Right atrium auricular region (tissue), 2 donors: Measurements from ENCODE around the gene CHN1. TPM values are rescaled to one million over a fixed set of nuclear protein-coding genes. Genes with fewer than 3 reads are reported as not detected.

Experiments used
- DNase-seq: peaks from one replicate; pipeline ENCODE4 v3.0.0-alpha.2; 2019; ENCODE audit warnings: low spot score
- H3K27ac ChIP-seq, 2 donors: fragments of 200-600 bp; sonication (generic); 1 replicate in 1 of 2; 2 replicates in 1 of 2; pipeline ENCODE4 v1.5.1; 2016 to 2019
- H3K27me3 ChIP-seq, 2 donors: fragments of 200-600 bp; sonication (generic); one replicate each; pipeline versions ENCODE4 v1.5.1 to v1.6.0; 2017 to 2019
- H3K36me3 ChIP-seq: fragments of 200-600 bp; sonication (generic); one replicate; pipeline ENCODE4 v1.5.1; 2016
- H3K4me1 ChIP-seq, 2 donors: fragments of 200-600 bp; sonication (generic); one replicate each; pipeline versions ENCODE4 v1.5.1 to v1.6.0; 2017 to 2019
- H3K4me3 ChIP-seq, 2 donors: fragments of 200-600 bp; sonication (generic); 1 replicate in 1 of 2; 2 replicates in 1 of 2; pipeline ENCODE4 v1.5.1; 2017 to 2019; ENCODE audit warnings: mild to moderate bottlenecking in 1 of 2, moderate library complexity in 1 of 2
- H3K9me3 ChIP-seq, 2 donors: fragments of 200-600 bp; sonication (generic); one replicate each; pipeline ENCODE4 v1.5.1; 2019
- CTCF ChIP-seq, 2 donors: fragments of 200-600 bp; sonication (generic); IDR thresholded peaks; one replicate each; pipeline ENCODE4 v1.5.1; 2019; ENCODE audit warnings: antibody characterized with exemption in 2 of 2
- total RNA-seq, 2 donors: library from RNA; depleted of rRNA; stranded (reverse); fragments of >200 nt; gene quantifications; one replicate each; pipeline ENCODE4 v1.1.0, GENCODE V29; 2016

Gene CHN1
- total RNA-seq, 2 donors from 2014 or later = 4.1 to 9.3 TPM

GRCh38 chr2:174972924-174973323 lies 32.3 kb downstream of the CHN1 start:
- Histone ChIP-seq H3K27ac (no peak overlapping the region), H3K4me3 (no peak overlapping the region), H3K9me3 (no peaks in the 10 kb centered on the region), H3K36me3 (no peaks in the 10 kb centered on the region), H3K27me3 (no peaks in the 10 kb centered on the region), H3K4me1 (no peaks in the 10 kb centered on the region)
- no peak for DNase-seq
- no peak for TF ChIP-seq CTCF (IDR thresholded peaks at IDR 0.05)

- Histone ChIP-seq H3K4me3 (no peak overlapping the region), H3K4me1 (peaks cover 0 to 4% of the 10 kb centered on the region in 2 donors), H3K27me3 (no peaks in the 10 kb centered on the region), H3K36me3 (no peaks in the 10 kb centered on the region), H3K9me3 (no peaks in the 10 kb centered on the region), H3K27ac (no peak overlapping the region)
- no peak for TF ChIP-seq CTCF (IDR thresholded peaks at IDR 0.05)
- DNase-seq = no peak
Observed at GRCh38 chr2:174971868-174972781, 33.1 kb downstream of the CHN1 start.

- no peaks in the 10 kb centered on the region for H3K9me3 ChIP-seq
- no peak overlapping the region for H3K4me3 ChIP-seq
- no peak overlapping the region for H3K27ac ChIP-seq
- no peak for DNase-seq
- no peaks in the 10 kb centered on the region for H3K27me3 ChIP-seq
- H3K4me1 ChIP-seq = peaks cover 0 to 16% of the 10 kb centered on the region in 2 donors
- no peak for TF ChIP-seq CTCF (IDR thresholded peaks at IDR 0.05)
- H3K36me3 ChIP-seq = no peaks in the 10 kb centered on the region
Observed at GRCh38 chr2:174970092-174970491, 35.1 kb downstream of the CHN1 start.

DNA sequence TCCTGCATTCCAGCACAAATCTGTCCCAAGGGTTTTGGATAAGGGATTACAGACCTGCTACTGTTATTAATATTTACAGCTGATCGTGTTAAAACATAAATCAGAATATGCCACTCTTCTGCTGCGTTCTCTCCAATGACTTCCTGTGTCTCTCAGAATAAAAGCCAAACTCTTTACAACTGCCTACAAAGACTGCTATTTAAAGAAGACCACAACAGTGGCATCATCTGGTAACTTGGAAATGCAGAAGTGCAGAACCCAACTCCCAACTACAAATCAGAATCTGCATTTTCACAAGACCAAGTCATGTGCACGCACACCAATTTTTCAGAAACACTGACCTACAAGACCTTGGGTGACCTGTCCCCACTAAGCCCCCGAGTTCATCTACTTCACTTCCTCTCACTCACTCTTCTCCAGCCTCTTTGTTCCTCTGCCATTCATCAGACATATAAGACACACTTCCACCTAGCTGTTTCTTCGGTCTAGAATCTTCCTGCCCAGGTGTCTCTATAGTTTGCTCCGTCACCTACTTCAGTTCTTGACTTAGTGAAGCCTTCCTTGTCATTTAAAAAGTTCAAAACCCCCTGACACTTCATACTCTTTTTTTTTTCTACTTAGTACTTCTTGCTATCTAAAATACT lies 36.0 kb downstream of the CHN1 start:
- no peak for TF ChIP-seq CTCF (IDR thresholded peaks at IDR 0.05)
- H3K9me3 ChIP-seq = no peaks in the 10 kb centered on the region
- no peaks in the 10 kb centered on the region for H3K36me3 ChIP-seq
- peaks cover 0 to 16% of the 10 kb centered on the region in 2 donors for H3K4me1 ChIP-seq
- no peak overlapping the region for H3K4me3 ChIP-seq
- no peak overlapping the region for H3K27ac ChIP-seq
- no peaks in the 10 kb centered on the region for H3K27me3 ChIP-seq
- DNase-seq = no peak

DNA sequence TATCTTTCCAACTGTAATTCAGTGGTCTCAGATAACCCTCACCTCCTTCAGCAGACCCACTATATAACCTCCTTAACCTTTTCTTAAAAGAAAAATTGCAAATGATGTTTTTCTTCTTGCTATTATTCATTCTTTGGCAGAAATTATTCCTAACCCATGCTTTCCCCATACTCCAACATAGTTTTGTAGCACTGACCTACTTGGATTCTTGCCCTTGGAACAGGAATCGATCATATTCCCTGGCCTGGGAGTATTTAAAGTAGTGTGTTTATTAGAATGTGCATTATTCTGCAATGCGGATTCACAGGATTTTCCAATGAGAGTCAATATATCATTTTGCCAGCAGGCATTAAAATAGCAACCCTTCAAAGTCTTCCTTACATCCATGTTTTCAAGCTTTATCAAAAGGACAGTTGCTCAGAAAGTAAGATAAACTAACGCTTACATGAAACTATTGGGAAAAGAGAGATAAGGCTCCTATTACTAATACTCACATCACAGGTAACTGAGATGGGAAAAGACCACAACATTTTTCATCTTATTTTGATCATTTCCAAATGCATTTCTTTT lies 37.4 kb downstream of the CHN1 start:
- DNase-seq = no peak
- Histone ChIP-seq H3K27ac (no peak overlapping the region), H3K4me1 (peaks cover 0 to 16% of the 10 kb centered on the region in 2 donors), H3K36me3 (no peaks in the 10 kb centered on the region), H3K4me3 (no peak overlapping the region), H3K27me3 (no peaks in the 10 kb centered on the region), H3K9me3 (no peaks in the 10 kb centered on the region)
- no peak for TF ChIP-seq CTCF (IDR thresholded peaks at IDR 0.05)
